Panc1 (cell line): ENCODE data around the gene ADAMTS9. TPM values are rescaled to one million over a fixed set of nuclear protein-coding genes. Genes with fewer than 3 reads are reported as not detected.

Source experiments
- ATAC-seq: fragments of 200-7000 bp; cut with Tn5 transposase; 2 replicates; pipeline ENCODE4 v1.9.1; 2020; ENCODE audit warnings: mild to moderate bottlenecking, moderate library complexity
- BruUV-seq: library from RNA; stranded (reverse); fragments of 400-500 nt; replicated peaks from 2 replicates; lab custom pipeline; 2021; lab: Mats Ljungman, UMichigan
- CTCF ChIA-PET: fragments of 300-600 bp; sonication (Branson Sonifier 250); formaldehyde crosslinking; loops from one replicate; lab custom pipeline; 2022; ENCODE audit warnings: antibody characterized with exemption; lab: Charles Lee
- POLR2A ChIA-PET: fragments of 300-600 bp; sonication (Branson Sonifier 250); formaldehyde crosslinking; loops from one replicate; lab custom pipeline; 2022; ENCODE audit warnings: antibody characterized with exemption; lab: Charles Lee
- DNase-seq: peaks from one replicate; pipeline ENCODE4 v3.0.0-alpha.2; 2010; ENCODE audit warnings: low read depth, low spot score
- H3K27ac ChIP-seq: 2 replicates; pipeline ENCODE4 v1.5.1; 2011; ENCODE audit warnings: mild to moderate bottlenecking, low read length, inconsistent platforms
- H3K27me3 ChIP-seq: fragments of 200-500 bp; sonication (Bioruptor generic); 2 replicates; pipeline ENCODE4 v1.6.0; 2014; ENCODE audit warnings: low read length, inconsistent platforms; ENCODE audit not compliant: control insufficient read depth, insufficient read depth
- H3K36me3 ChIP-seq: fragments of 200-500 bp; sonication (Bioruptor generic); 2 replicates; pipeline ENCODE4 v1.5.1; 2014; ENCODE audit warnings: inconsistent platforms, mild to moderate bottlenecking, low read length, moderate library complexity; ENCODE audit not compliant: control insufficient read depth, insufficient read depth
- H3K4me1 ChIP-seq: 2 replicates; pipeline ENCODE4 v1.5.1; 2011; ENCODE audit warnings: inconsistent platforms, mild to moderate bottlenecking, low read length, moderate library complexity; ENCODE audit not compliant: control insufficient read depth, insufficient read depth
- H3K4me3 ChIP-seq, 2 experiments: 2 replicates each; pipeline ENCODE4 v1.5.1; 2011 to 2012; ENCODE audit warnings: low read depth in 2 of 2, low read length in 2 of 2, mild to moderate bottlenecking in 2 of 2, inconsistent platforms in 1 of 2, moderate library complexity in 1 of 2
- H3K9me3 ChIP-seq: fragments of 200-500 bp; sonication (Bioruptor generic); 2 replicates; pipeline ENCODE4 v1.5.1; 2014; ENCODE audit warnings: low read depth, mild to moderate bottlenecking, inconsistent platforms, low read length, moderate library complexity; ENCODE audit not compliant: control insufficient read depth, insufficient read depth
- POLR2AphosphoS5 ChIP-seq: IDR thresholded peaks from 2 replicates; pipeline ENCODE4 v1.6.1; 2012; ENCODE audit warnings: mild to moderate bottlenecking, low read depth, low read length, moderate library complexity
- SIN3A ChIP-seq: IDR thresholded peaks from 2 replicates; pipeline ENCODE4 v1.6.1; 2012; ENCODE audit warnings: low read depth, mild to moderate bottlenecking, low read length, moderate library complexity, borderline replicate concordance; ENCODE audit not compliant: insufficient read depth
- TCF7L2 ChIP-seq: IDR thresholded peaks from 2 replicates; pipeline ENCODE4 v1.6.1; 2011; ENCODE audit warnings: mild to moderate bottlenecking, low read depth, low read length, inconsistent platforms
- in situ Hi-C: cut with HindIII; loops from 2 replicates; pipeline ENCODE4 v1.10.0; 2016; ENCODE audit warnings: low sequenced_read_pairs, low pct_unique_long_range_greater_than_20kb
- intact Hi-C: fragments of 100-400 bp; cut with micrococcal nuclease; formaldehyde crosslinking; loops from one replicate; pipeline ENCODE4 v1.10.0; 2022; ENCODE audit not compliant: unreplicated experiment
- total RNA-seq: library from RNA; stranded (reverse); gene quantifications from one replicate; pipeline ENCODE4 v1.2.1, GENCODE V29; 2021; ENCODE audit not compliant: unreplicated experiment
- TF ChIP-seq, protein P1 (sequence below), 2 experiments: IDR thresholded peaks; 2 replicates each; pipeline ENCODE4 v1.6.1; 2011 to 2012; ENCODE audit warnings: low read depth in 2 of 2, control low read depth in 1 of 2, low read length in 1 of 2, mild to moderate bottlenecking in 1 of 2, moderate library complexity in 1 of 2; ENCODE audit not compliant: insufficient read depth in 1 of 2
- TF ChIP-seq, protein P2 (sequence below): fragments of 450-650 bp; IDR thresholded peaks from 2 replicates; pipeline ENCODE4 v1.5.1; 2017; ENCODE audit warnings: mild to moderate bottlenecking

ADAMTS9 gene
- total RNA-seq, 1 experiment from 2014 or later, result 0.05 TPM

DNA sequence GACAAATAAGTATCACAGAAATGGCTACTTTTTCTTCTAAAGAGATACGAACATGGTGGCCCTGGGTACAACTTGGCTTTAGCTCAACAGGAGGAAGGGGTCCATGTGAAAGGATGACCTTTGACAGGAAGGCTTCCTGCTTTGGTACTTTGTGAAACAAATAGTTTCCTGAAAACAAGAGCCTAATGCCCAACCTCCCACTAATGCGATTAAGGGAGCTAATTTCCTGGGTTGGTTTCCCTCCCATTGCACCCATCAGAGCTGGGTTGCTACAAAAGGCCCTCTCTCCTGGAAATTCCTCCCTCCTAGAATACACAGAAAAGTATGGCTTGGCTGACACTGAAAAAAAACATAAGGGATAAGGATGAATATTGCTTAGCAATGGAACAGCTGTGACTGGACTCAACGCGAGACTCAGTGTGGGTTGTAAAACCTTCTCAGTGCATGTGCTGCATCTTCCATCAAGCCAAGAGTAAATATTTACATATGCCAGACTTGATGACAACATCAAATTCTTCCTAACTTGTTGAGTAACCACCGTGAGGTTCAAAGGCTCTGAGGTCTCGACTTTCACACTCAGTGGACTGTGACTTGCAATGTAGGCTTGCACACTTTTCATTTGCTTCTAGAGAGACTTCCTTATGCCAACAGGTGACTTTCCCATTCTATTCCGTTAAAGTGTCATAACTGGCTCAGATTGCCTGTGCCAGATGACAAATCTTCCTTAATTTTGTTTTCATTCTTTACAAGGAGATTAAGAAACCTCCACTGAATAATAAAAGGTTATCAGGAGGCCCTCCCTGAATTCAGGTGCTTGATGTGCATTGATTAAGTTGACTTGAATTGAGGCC, 60.1 kb downstream of the ADAMTS9 start:
- POLR2A ChIA-PET, result interaction anchor here (0.5 kb wide), 1 partner anchor 478 kb away, joined by 4 read pairs; no protein-coding TSS in a partner anchor

DNA sequence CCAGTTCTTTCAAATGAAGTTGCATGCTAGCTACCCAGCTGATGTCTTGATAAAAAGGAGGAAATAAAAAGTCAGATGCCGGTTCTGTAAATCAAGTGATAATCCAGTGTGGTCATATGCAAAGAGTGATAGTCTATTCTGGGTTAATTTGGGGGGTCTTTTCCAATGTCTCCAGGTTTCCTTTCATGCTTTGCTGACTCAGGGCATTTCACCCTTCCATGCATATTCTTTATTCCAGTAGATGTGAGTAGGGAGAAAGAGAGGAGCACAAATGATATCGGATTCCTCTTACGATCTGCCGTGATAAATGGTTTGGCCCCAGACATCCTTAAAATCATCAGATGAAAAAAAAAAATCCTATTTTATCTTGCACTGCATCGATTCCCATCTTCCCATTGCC, 60.8 kb downstream of the ADAMTS9 start:
- no peak for DNase-seq
- ATAC-seq, result no peak
- Histone ChIP-seq H3K27me3 (no peaks in the 10 kb centered on the region), H3K9me3 (no peaks in the 10 kb centered on the region), H3K36me3 (no peaks in the 10 kb centered on the region), H3K4me1 (no peaks in the 10 kb centered on the region), H3K4me3 (no peak overlapping the region), H3K27ac (no peak overlapping the region)
- TF ChIP-seq POLR2AphosphoS5 (no peak), SIN3A (no peak), TCF7L2 (no peak)
- TF ChIP-seq, protein P1, sequence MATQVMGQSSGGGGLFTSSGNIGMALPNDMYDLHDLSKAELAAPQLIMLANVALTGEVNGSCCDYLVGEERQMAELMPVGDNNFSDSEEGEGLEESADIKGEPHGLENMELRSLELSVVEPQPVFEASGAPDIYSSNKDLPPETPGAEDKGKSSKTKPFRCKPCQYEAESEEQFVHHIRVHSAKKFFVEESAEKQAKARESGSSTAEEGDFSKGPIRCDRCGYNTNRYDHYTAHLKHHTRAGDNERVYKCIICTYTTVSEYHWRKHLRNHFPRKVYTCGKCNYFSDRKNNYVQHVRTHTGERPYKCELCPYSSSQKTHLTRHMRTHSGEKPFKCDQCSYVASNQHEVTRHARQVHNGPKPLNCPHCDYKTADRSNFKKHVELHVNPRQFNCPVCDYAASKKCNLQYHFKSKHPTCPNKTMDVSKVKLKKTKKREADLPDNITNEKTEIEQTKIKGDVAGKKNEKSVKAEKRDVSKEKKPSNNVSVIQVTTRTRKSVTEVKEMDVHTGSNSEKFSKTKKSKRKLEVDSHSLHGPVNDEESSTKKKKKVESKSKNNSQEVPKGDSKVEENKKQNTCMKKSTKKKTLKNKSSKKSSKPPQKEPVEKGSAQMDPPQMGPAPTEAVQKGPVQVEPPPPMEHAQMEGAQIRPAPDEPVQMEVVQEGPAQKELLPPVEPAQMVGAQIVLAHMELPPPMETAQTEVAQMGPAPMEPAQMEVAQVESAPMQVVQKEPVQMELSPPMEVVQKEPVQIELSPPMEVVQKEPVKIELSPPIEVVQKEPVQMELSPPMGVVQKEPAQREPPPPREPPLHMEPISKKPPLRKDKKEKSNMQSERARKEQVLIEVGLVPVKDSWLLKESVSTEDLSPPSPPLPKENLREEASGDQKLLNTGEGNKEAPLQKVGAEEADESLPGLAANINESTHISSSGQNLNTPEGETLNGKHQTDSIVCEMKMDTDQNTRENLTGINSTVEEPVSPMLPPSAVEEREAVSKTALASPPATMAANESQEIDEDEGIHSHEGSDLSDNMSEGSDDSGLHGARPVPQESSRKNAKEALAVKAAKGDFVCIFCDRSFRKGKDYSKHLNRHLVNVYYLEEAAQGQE (IDR thresholded peaks at IDR 0.05; ENCODE audit: insufficient read depth in 1 of 2, low read depth in 2 of 2, low read length in 1 of 2), result no peak
- TF ChIP-seq, protein P2, sequence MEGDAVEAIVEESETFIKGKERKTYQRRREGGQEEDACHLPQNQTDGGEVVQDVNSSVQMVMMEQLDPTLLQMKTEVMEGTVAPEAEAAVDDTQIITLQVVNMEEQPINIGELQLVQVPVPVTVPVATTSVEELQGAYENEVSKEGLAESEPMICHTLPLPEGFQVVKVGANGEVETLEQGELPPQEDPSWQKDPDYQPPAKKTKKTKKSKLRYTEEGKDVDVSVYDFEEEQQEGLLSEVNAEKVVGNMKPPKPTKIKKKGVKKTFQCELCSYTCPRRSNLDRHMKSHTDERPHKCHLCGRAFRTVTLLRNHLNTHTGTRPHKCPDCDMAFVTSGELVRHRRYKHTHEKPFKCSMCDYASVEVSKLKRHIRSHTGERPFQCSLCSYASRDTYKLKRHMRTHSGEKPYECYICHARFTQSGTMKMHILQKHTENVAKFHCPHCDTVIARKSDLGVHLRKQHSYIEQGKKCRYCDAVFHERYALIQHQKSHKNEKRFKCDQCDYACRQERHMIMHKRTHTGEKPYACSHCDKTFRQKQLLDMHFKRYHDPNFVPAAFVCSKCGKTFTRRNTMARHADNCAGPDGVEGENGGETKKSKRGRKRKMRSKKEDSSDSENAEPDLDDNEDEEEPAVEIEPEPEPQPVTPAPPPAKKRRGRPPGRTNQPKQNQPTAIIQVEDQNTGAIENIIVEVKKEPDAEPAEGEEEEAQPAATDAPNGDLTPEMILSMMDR, result no peak
- no TSS peak for BruUV-seq
- in situ Hi-C loops (no loop called here), intact Hi-C loops (no loop called here)
- POLR2A ChIA-PET, result interaction anchor here (0.5 kb wide), 1 partner anchor 478 kb away, joined by 4 read pairs; no protein-coding TSS in a partner anchor
- CTCF ChIA-PET, result no interaction called here

More for the DNA sequence above, 60.1 kb downstream of the ADAMTS9 start:
- no peaks in the 10 kb centered on the region for H3K27me3 ChIP-seq
- no peaks in the 10 kb centered on the region for H3K36me3 ChIP-seq
- TF ChIP-seq, protein P1 (IDR thresholded peaks at IDR 0.05; ENCODE audit: insufficient read depth in 1 of 2, low read depth in 2 of 2, low read length in 1 of 2), result no peak
- TF ChIP-seq TCF7L2 (no peak), SIN3A (no peak), POLR2AphosphoS5 (no peak)
- TF ChIP-seq, protein P2, result no peak
- intact Hi-C loops (no loop called here), in situ Hi-C loops (no loop called here)
- CTCF ChIA-PET, result no interaction called here
- ATAC-seq, result no peak
- H3K9me3 ChIP-seq, result no peaks in the 10 kb centered on the region
- BruUV-seq, result no TSS peak
- DNase-seq, result no peak
- H3K4me3 ChIP-seq, result no peak overlapping the region
- no peaks in the 10 kb centered on the region for H3K4me1 ChIP-seq
- H3K27ac ChIP-seq, result no peak overlapping the region
